VCaP (cell line): Measurements from ENCODE around the gene ZNF292.
"Not testable (repeated sequence)": the region's sequence is repeated elsewhere in the genome, so short reads cannot be mapped to it uniquely, and the experiment has no call there.

ENCODE experiments used
- H3K27ac ChIP-seq: fragments of 450-650 bp; 2 replicates; pipeline ENCODE4 v1.5.1; 2017
- TF ChIP-seq, protein P1 (sequence below): fragments of 450-650 bp; conservative IDR thresholded peaks from 2 replicates; pipeline ENCODE4 v1.5.1; 2017; ENCODE audit warnings: mild to moderate bottlenecking, moderate library complexity

The ZNF292 gene

GRCh38 chr6:87214831-87215230 lies 59.5 kb downstream of the ZNF292 start:
- TF ChIP-seq, protein P1, sequence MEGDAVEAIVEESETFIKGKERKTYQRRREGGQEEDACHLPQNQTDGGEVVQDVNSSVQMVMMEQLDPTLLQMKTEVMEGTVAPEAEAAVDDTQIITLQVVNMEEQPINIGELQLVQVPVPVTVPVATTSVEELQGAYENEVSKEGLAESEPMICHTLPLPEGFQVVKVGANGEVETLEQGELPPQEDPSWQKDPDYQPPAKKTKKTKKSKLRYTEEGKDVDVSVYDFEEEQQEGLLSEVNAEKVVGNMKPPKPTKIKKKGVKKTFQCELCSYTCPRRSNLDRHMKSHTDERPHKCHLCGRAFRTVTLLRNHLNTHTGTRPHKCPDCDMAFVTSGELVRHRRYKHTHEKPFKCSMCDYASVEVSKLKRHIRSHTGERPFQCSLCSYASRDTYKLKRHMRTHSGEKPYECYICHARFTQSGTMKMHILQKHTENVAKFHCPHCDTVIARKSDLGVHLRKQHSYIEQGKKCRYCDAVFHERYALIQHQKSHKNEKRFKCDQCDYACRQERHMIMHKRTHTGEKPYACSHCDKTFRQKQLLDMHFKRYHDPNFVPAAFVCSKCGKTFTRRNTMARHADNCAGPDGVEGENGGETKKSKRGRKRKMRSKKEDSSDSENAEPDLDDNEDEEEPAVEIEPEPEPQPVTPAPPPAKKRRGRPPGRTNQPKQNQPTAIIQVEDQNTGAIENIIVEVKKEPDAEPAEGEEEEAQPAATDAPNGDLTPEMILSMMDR, result no peak
- no peak overlapping the region for H3K27ac ChIP-seq

- H3K27ac ChIP-seq, result no peak overlapping the region
- TF ChIP-seq, protein P1, result no peak
These were observed 65.6 kb downstream of the ZNF292 start for GRCh38 chr6:87220997-87221396.

DNA sequence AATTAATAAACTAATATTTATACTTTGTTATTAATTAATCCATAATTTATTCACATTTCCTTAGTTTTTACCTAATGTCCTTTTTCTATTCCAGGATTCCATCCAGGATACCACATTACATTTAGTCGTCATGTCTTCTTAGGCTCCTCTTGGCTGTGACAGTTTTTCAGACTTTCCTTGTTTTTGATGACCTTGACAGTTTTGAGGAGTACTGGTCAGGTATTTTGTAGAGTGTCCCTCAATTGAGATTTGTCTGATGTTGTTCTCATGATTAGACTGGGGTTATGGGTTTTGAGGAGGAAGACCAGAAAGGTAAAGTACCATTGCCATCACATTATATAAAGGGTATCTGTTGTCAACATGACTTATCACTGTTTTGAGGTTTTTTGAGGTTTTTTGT lies 67.3 kb downstream of the ZNF292 start:
- H3K27ac ChIP-seq, result no peak overlapping the region
- TF ChIP-seq, protein P1, result no peak

- H3K27ac ChIP-seq, result no peak overlapping the region
- TF ChIP-seq, protein P1, result no peak
These were observed 69.6 kb downstream of the ZNF292 start for GRCh38 chr6:87224971-87225370.

- H3K27ac ChIP-seq, result no peak overlapping the region
- TF ChIP-seq, protein P1, result no peak
These were observed 70.1 kb downstream of the ZNF292 start for GRCh38 chr6:87225511-87225910.

DNA sequence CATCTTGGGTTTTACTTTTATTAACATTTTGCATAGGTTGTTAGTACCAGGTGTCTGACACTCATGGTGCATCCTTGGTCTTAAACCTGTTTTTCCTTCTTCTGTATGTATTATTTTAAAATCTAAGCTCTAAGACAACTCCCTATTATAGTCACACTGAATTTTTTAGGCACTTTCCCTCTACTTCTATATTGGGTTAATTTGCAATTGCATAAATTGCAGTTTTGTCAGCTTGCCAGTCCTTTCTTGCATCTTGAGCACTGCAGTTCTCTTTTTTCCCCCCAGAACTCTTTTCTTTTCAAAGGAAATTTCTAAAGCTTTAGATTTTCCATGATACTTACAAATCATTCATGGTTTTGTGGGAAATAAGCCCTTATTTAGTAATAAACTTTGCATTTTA lies 70.6 kb downstream of the ZNF292 start:
- TF ChIP-seq, protein P1, result no peak

DNA sequence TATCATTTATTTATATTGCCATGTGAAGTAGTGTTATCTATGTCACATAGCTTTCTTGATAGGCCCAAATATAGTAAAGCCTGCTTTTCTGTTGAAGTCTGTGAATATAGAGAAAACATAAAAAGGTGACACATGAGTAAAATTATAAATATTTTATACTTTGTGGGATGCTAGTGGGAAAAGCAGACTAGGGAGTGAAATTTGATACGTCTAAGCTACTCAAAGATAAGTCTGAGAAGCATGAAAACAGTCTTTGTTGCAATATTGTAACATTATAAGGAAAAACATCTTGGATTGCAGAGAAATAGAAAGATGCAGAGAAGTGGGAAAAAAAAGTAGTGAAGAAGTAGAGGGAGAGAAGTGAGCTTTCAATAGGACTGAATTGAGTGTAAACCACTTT lies 75.4 kb downstream of the ZNF292 start:
- H3K27ac ChIP-seq, result no peak overlapping the region
- TF ChIP-seq, protein P1, result no peak

More for the DNA sequence above, 70.6 kb downstream of the ZNF292 start:
- no peak overlapping the region for H3K27ac ChIP-seq

DNA sequence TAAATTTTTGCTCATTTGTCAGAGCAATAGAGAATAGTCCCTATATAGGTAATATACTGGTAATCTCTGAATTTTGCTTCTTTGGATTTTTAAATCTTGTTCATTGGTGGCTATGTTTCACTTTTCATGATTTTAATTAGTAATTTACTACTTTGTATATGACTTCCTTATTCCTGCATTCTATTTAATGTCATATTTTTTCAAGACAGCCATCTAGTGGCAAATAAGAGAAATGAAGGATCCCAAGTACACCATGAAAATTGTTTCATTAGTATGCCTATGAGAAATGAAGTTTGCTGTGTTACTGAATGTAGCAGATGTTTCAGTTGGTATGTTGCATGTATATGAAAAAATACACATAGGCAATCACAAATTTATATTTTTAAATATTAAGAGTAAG lies 82.4 kb downstream of the ZNF292 start:
- TF ChIP-seq, protein P1, result peak; percentile 66

GRCh38 chr6:87239098-87239635 lies 83.8 kb downstream of the ZNF292 start:
- not testable (repeated sequence) for H3K27ac ChIP-seq

More for the DNA sequence above, 82.4 kb downstream of the ZNF292 start:
- no peak overlapping the region for H3K27ac ChIP-seq
